Lower lobe of right lung (tissue), 2 donors: ENCODE results near the gene CIAO2B. TPM values are rescaled to one million over a fixed set of nuclear protein-coding genes. Genes with fewer than 3 reads are reported as not detected.

ENCODE experiments used
- ATAC-seq, 2 donors: fragments of 200-7000 bp; cut with Tn5 transposase; one replicate each; pipeline ENCODE4 v1.9.1; 2020 to 2022; ENCODE audit warnings: mild to moderate bottlenecking in 2 of 2, moderate library complexity in 2 of 2
- DNase-seq: peaks from one replicate; pipeline ENCODE4 v3.0.0-alpha.2; 2020
- H3K27ac ChIP-seq: fragments of 200-600 bp; one replicate; pipeline ENCODE4 v1.8.0; 2022
- H3K27me3 ChIP-seq: fragments of 200-600 bp; one replicate; pipeline ENCODE4 v1.8.0; 2022; ENCODE audit warnings: low read depth
- H3K36me3 ChIP-seq: fragments of 200-600 bp; one replicate; pipeline ENCODE4 v1.8.0; 2022; ENCODE audit warnings: mild to moderate bottlenecking
- H3K4me1 ChIP-seq: fragments of 200-600 bp; one replicate; pipeline ENCODE4 v1.8.0; 2022
- H3K4me3 ChIP-seq: fragments of 200-600 bp; one replicate; pipeline ENCODE4 v1.8.0; 2022; ENCODE audit warnings: mild to moderate bottlenecking
- H3K9me3 ChIP-seq: fragments of 200-600 bp; one replicate; pipeline ENCODE4 v1.8.0; 2022
- CTCF ChIP-seq: fragments of 200-600 bp; IDR thresholded peaks from one replicate; pipeline ENCODE4 v1.8.0; 2022; ENCODE audit warnings: antibody characterized with exemption, mild to moderate bottlenecking
- intact Hi-C: fragments of 100-400 bp; cut with DNase I; formaldehyde crosslinking; loops from one replicate; pipeline ENCODE4 v1.11.0; 2022
- total RNA-seq: library from RNA; stranded (reverse); fragmentation: NEBNext Ultra II Directional; extraction: Animal tissue kit (Norgen Biotek cat#: 25700); gene quantifications from one replicate; pipeline ENCODE4 v1.2.1, GENCODE V29; 2021
- donor health status: DM: no; HTN: yes; CAD: no; lungs with severe emphysema.

Gene CIAO2B
- total RNA-seq, 1 donor from 2014 or later, result 76.8 TPM

GRCh38 chr16:66923866-66924265, 10.3 kb downstream of the CIAO2B start:
- peak overlapping the region; percentile 79 for H3K27ac ChIP-seq
- no peak for TF ChIP-seq CTCF
- peaks cover 6% of the 10 kb centered on the region for H3K36me3 ChIP-seq
- DNase-seq (peak; percentile 63), ATAC-seq (peak in 1 of 2 donors; percentile 16)
- intact Hi-C loops, result no loop called here
- H3K27me3 ChIP-seq, result peaks cover 13% of the 10 kb centered on the region
- H3K9me3 ChIP-seq, result no peaks in the 10 kb centered on the region
- peak overlapping the region; percentile 65 for H3K4me3 ChIP-seq
- H3K4me1 ChIP-seq, result peaks cover 55% of the 10 kb centered on the region

DNA sequence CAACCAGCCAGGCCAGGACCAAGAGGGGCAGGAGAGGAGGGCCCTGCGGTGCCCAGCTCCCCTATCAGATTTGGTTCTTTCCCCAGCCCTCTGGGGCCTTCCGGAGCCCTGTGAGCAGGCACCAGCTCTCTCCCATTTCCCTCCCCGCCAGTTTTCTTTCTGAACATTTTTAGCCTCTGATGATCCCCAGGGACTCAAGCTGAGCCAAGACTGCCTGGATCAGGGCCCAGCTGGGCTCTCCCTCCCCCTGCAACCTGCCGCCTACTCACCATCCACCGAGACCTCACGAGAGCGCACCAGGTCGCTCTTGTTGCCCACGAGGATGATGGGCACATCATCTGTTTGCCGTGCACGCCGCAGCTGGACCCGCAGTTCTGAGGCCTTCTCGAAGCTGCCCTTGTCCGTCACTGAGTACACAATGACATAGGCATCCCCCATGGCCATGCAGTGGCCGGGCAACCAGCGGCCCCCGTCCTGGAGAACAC, 10.9 kb downstream of the CIAO2B start:
- Histone ChIP-seq H3K9me3 (no peaks in the 10 kb centered on the region), H3K27ac (no peak overlapping the region), H3K36me3 (peaks cover 6% of the 10 kb centered on the region), H3K4me3 (peak overlapping the region; percentile 65), H3K4me1 (peaks cover 53% of the 10 kb centered on the region), H3K27me3 (peaks cover 13% of the 10 kb centered on the region)
- no peak for TF ChIP-seq CTCF
- intact Hi-C loops, result no loop called here
- DNase-seq (no peak), ATAC-seq (no peak)

- no peak overlapping the region for H3K27ac ChIP-seq
- TF ChIP-seq CTCF, result no peak
- H3K27me3 ChIP-seq, result peaks cover 13% of the 10 kb centered on the region
- DNase-seq, result no peak
- intact Hi-C loops, result no loop called here
- no peaks in the 10 kb centered on the region for H3K9me3 ChIP-seq
- peaks cover 39% of the 10 kb centered on the region for H3K4me1 ChIP-seq
- peaks cover 6% of the 10 kb centered on the region for H3K36me3 ChIP-seq
- no peak for ATAC-seq
- peak overlapping the region; percentile 65 for H3K4me3 ChIP-seq
These were observed 12.3 kb downstream of the CIAO2B start for GRCh38 chr16:66921729-66922450.

DNA sequence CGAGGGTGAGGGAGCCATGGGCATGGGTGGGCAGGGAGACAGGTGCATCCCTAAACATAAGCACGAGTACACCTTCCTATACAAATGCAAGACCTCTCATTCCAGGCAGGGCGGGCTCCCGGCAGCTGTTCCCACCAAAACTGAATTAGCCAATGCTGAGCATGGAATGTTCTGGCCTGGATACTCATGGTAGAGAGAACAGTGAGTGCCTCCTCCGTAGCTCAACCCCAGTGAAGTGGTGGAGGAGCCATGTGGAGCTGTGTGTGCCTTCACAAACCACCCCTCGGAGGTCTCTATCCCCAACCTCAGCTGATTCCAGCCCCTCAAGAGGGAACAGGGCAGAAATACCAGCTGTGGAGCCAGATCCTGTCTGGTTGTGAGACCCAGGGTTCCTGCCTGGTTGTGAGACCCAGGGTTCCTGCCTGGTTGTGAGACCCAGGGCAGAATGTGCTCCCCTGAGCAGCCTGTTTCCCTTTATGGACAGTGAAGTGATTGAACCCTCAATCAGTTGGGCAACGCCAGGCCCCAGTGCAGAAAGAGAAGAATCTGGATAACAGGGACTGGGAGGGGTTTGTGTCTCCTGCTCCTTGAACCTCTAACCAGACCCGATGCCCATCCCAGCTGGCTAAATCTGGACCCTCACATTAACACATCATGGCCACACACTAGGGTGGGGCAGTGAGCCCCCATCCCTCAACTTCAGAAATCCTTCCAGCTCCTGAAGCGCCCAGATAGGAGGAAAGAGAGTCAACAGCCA, 13.1 kb downstream of the CIAO2B start:
- Histone ChIP-seq H3K9me3 (no peaks in the 10 kb centered on the region), H3K27me3 (peaks cover 13% of the 10 kb centered on the region), H3K4me1 (peaks cover 31% of the 10 kb centered on the region), H3K36me3 (peaks cover 6% of the 10 kb centered on the region), H3K4me3 (no peak overlapping the region), H3K27ac (no peak overlapping the region)
- no peak for TF ChIP-seq CTCF
- intact Hi-C loops, result no loop called here
- ATAC-seq (no peak), DNase-seq (no peak)

DNA sequence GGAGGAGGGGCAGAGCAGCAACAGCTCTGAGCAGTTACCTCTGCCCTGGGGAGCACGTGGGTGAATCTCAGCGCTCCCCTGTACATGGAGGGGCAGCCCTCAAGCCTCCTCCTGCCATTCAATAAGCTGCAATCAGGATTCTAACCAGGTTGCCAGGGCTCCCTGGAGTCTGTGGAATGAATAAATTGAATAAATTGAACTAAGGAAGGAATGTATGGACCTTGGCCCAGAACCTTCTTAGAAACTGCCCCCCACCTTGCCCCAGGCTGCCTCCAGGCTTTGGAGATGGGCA, 14.0 kb downstream of the CIAO2B start:
- H3K27ac ChIP-seq, result no peak overlapping the region

More for the DNA sequence above, 14.0 kb downstream of the CIAO2B start:
- Histone ChIP-seq H3K27me3 (peaks cover 13% of the 10 kb centered on the region), H3K36me3 (peaks cover 6% of the 10 kb centered on the region), H3K9me3 (no peaks in the 10 kb centered on the region), H3K4me3 (no peak overlapping the region), H3K4me1 (peaks cover 22% of the 10 kb centered on the region)
- no peak for TF ChIP-seq CTCF
- no peak for DNase-seq
- ATAC-seq, result no peak
- intact Hi-C loops, result no loop called here
